HepG2 (cell line): ENCODE results near the gene CCDC57. TPM values are rescaled to one million over a fixed set of nuclear protein-coding genes. Genes with fewer than 3 reads are reported as not detected.

Experiments
- ADNP ChIP-seq: sonication (generic); formaldehyde crosslinking; IDR thresholded peaks from 2 replicates; pipeline ENCODE4 v1.4.0; 2020; ENCODE audit warnings: missing genetic modification reagents
- NFKB2 ChIP-seq: sonication (generic); formaldehyde crosslinking; IDR thresholded peaks from 2 replicates; pipeline ENCODE4 v1.4.0; 2020; ENCODE audit warnings: missing genetic modification reagents, borderline replicate concordance
- POLR2A ChIP-seq, 2 experiments: IDR thresholded peaks; 2 replicates each; pipeline ENCODE4 v1.6.1; 2011; ENCODE audit warnings: low read depth in 2 of 2, low read length in 2 of 2, mild to moderate bottlenecking in 1 of 2, moderate library complexity in 1 of 2; ENCODE audit not compliant: insufficient read depth in 1 of 2
- PTBP1 ChIP-seq: fragments of 200-400 bp; formaldehyde crosslinking; IDR thresholded peaks from 2 replicates; pipeline ENCODE4 v1.6.1; 2018; ENCODE audit warnings: low read length, low read depth; ENCODE audit not compliant: poor library complexity, severe bottlenecking
- RBFOX2 ChIP-seq: fragments of 200-400 bp; formaldehyde crosslinking; IDR thresholded peaks from 2 replicates; pipeline ENCODE4 v1.6.1; 2017; ENCODE audit warnings: low read depth, mild to moderate bottlenecking, low read length
- RBM22 ChIP-seq: fragments of 200-400 bp; formaldehyde crosslinking; optimal IDR thresholded peaks from 2 replicates; pipeline ENCODE3; 2017; ENCODE audit warnings: mild to moderate bottlenecking, low read length, moderate library complexity
- SAFB2 ChIP-seq: sonication (generic); formaldehyde crosslinking; IDR thresholded peaks from 2 replicates; pipeline ENCODE4 v1.5.1; 2020; ENCODE audit warnings: missing genetic modification reagents, low read depth, mild to moderate bottlenecking, borderline replicate concordance
- TAF15 ChIP-seq: fragments of 200-400 bp; formaldehyde crosslinking; IDR thresholded peaks from one replicate; pipeline ENCODE4 v1.6.1; 2018; ENCODE audit warnings: mild to moderate bottlenecking, low read depth, low read length; ENCODE audit not compliant: poor library complexity, severe bottlenecking
- TMF1 ChIP-seq: sonication (generic); formaldehyde crosslinking; IDR thresholded peaks from 2 replicates; pipeline ENCODE4 v1.8.1; 2022; ENCODE audit warnings: low read depth, missing genetic modification reagents
- U2AF1 ChIP-seq: fragments of 200-400 bp; formaldehyde crosslinking; optimal IDR thresholded peaks from 2 replicates; pipeline ENCODE3; 2017; ENCODE audit warnings: mild to moderate bottlenecking, low read depth, low read length
- ZBTB34 ChIP-seq: sonication (generic); formaldehyde crosslinking; IDR thresholded peaks from 2 replicates; pipeline ENCODE4 v1.8.0; 2022; ENCODE audit warnings: mild to moderate bottlenecking, missing genetic modification reagents
- ZBTB37 ChIP-seq: sonication (generic); formaldehyde crosslinking; IDR thresholded peaks from 2 replicates; pipeline ENCODE4 v1.4.0; 2020; ENCODE audit warnings: mild to moderate bottlenecking, missing genetic modification reagents
- ZBTB38 ChIP-seq: sonication (generic); formaldehyde crosslinking; IDR thresholded peaks from 2 replicates; pipeline ENCODE4 v1.5.1; 2020; ENCODE audit warnings: mild to moderate bottlenecking, missing genetic modification reagents
- ZBTB43 ChIP-seq: sonication (generic); formaldehyde crosslinking; conservative IDR thresholded peaks from 2 replicates; pipeline ENCODE4 v1.4.0; 2020; ENCODE audit warnings: missing genetic modification reagents
- ZFP37 ChIP-seq: sonication (generic); formaldehyde crosslinking; IDR thresholded peaks from 2 replicates; pipeline ENCODE4 v1.4.0; 2020; ENCODE audit warnings: missing genetic modification reagents, borderline replicate concordance
- ZNF430 ChIP-seq: sonication (generic); formaldehyde crosslinking; IDR thresholded peaks from 2 replicates; pipeline ENCODE4 v1.9.0; 2021; ENCODE audit warnings: mild to moderate bottlenecking, missing genetic modification reagents
- ZNF563 ChIP-seq: sonication (generic); formaldehyde crosslinking; IDR thresholded peaks from 2 replicates; pipeline ENCODE4 v1.8.0; 2022; ENCODE audit warnings: mild to moderate bottlenecking, moderate library complexity, missing genetic modification reagents
- ZNF720 ChIP-seq: sonication (generic); formaldehyde crosslinking; IDR thresholded peaks from 2 replicates; pipeline ENCODE4 v1.4.0; 2020; ENCODE audit warnings: missing genetic modification reagents
- ZNF83 ChIP-seq: sonication (generic); formaldehyde crosslinking; IDR thresholded peaks from 2 replicates; pipeline ENCODE4 v1.4.0; 2020; ENCODE audit warnings: missing genetic modification reagents, mild to moderate bottlenecking, borderline replicate concordance
- ZNF839 ChIP-seq: sonication (generic); formaldehyde crosslinking; IDR thresholded peaks from 2 replicates; pipeline ENCODE4 v1.4.0; 2020; ENCODE audit warnings: missing genetic modification reagents, mild to moderate bottlenecking, borderline replicate concordance
- polyA plus RNA-seq, 8 experiments: library from polyadenylated mRNA; depleted of rRNA in 3 of 8; stranded (reverse) in 7 of 8; unstranded in 1 of 8; fragments of >200 nt; fragmentation: Illumina TruSeq in 4 of 8; extraction: Trizol in 4 of 8; gene quantifications; 2 replicates each; pipeline versions ENCODE4 v1.2.1 to v1.2.3, GENCODE V29; 2011 to 2016; ENCODE audit warnings: low read depth in 4 of 8, missing spikeins in 1 of 8, mixed read lengths in 1 of 8; ENCODE audit not compliant: insufficient read depth in 1 of 8
- total RNA-seq, 5 experiments: library from RNA; depleted of rRNA; stranded (reverse); fragments of >200 nt; fragmentation: Illumina TruSeq; extraction: Trizol; gene quantifications; 2 replicates each; pipeline ENCODE4 v1.2.3, GENCODE V29; 2016; ENCODE audit warnings: low read depth in 1 of 5
- TF ChIP-seq, protein P1 (sequence below): sonication (generic); formaldehyde crosslinking; IDR thresholded peaks from 2 replicates; pipeline ENCODE4 v1.8.1; 2023; ENCODE audit warnings: missing genetic modification reagents, inconsistent platforms, borderline replicate concordance
- TF ChIP-seq, protein P2 (sequence below): IDR thresholded peaks from 2 replicates; pipeline ENCODE4 v1.6.1; 2016; ENCODE audit warnings: missing biosample characterization, missing genetic modification reagents, low read depth

Gene CCDC57
- total and polyA plus RNA-seq, 2 of the 13 experiments (the other 11 are each of a cell fraction or from before 2014, with no cell fraction given) = 59.3 to 59.9 TPM

DNA sequence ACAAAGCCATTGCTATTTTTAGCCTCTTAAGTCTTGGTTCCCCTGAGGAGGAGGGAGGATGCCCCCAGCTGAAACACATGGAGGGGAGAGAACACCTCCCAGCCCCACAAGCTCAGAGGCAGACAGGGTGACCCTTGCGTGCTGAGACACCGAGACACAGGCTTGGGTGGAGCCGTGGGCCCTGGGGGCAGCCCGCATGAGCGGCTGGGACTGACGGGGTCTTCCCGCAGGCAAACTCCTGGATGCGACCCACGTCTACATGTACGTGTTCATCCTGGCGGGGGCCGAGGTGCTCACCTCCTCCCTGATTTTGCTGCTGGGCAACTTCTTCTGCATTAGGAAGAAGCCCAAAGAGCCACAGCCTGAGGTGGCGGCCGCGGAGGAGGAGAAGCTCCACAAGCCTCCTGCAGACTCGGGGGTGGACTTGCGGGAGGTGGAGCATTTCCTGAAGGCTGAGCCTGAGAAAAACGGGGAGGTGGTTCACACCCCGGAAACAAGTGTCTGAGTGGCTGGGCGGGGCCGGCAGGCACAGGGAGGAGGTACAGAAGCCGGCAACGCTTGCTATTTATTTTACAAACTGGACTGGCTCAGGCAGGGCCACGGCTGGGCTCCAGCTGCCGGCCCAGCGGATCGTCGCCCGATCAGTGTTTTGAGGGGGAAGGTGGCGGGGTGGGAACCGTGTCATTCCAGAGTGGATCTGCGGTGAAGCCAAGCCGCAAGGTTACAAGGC, 26.0 kb upstream of the CCDC57 start (continued):
- 0 out of 2 replicates have a peak, but pooled peaks have one; percentile 36 for TF ChIP-seq ZBTB34 (CRISPR knock-in tag)
- 0 out of 2 replicates have a peak, but pooled peaks have one; percentile 35 for TF ChIP-seq ZNF720 (CRISPR knock-in tag)
- TF ChIP-seq, protein P1, sequence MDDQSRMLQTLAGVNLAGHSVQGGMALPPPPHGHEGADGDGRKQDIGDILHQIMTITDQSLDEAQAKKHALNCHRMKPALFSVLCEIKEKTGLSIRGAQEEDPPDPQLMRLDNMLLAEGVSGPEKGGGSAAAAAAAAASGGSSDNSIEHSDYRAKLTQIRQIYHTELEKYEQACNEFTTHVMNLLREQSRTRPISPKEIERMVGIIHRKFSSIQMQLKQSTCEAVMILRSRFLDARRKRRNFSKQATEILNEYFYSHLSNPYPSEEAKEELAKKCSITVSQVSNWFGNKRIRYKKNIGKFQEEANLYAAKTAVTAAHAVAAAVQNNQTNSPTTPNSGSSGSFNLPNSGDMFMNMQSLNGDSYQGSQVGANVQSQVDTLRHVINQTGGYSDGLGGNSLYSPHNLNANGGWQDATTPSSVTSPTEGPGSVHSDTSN = no peak
- TF ChIP-seq ZNF430 (CRISPR knock-in tag) = no peak
- TF ChIP-seq SAFB2 = 0 out of 2 replicates have a peak, but pooled peaks have one; percentile 23
- TF ChIP-seq RBFOX2 = peak; percentile 57; the same call in 1 of the 2 replicates
- 0 out of 2 replicates have a peak, but pooled peaks have one; percentile 10 for TF ChIP-seq ZNF563 (CRISPR knock-in tag)
- 0 out of 2 replicates have a peak, but pooled peaks have one; percentile 5 for TF ChIP-seq ZFP37 (CRISPR knock-in tag)
- 0 out of 2 replicates have a peak, but pooled peaks have one; percentile 43 for TF ChIP-seq ZNF839 (CRISPR knock-in tag)
- TF ChIP-seq TAF15 = peak; percentile 11
- 0 out of 2 replicates have a peak, but pooled peaks have one; percentile 25 for TF ChIP-seq ZBTB37 (CRISPR knock-in tag)
- TF ChIP-seq, protein P2, sequence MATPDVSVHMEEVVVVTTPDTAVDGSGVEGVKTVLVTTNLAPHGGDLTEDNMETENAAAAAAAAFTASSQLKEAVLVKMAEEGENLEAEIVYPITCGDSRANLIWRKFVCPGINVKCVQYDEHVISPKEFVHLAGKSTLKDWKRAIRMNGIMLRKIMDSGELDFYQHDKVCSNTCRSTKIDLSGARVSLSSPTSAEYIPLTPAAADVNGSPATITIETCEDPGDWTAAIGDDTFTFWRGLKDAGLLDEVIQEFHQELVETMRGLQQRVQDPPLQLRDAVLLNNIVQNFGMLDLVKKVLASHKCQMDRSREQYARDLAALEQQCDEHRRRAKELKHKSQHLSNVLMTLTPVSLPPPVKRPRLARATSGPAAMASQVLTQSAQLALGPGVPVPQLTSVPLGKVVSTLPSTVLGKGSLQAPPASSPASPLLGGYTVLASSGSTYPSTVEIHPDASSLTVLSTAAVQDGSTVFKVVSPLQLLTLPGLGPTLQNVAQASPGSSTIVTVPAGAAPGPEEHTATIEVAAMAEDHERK (CRISPR knock-in tag) = no peak
- TF ChIP-seq POLR2A (IDR thresholded peaks at IDR 0.05; ENCODE audit: insufficient read depth in 1 of 2, low read depth in 2 of 2, low read length in 2 of 2) = 0 out of 4 replicates have a peak, but pooled peaks of 1 of the 2 experiments have one; percentile 26
- 0 out of 2 replicates have a peak, but pooled peaks have one; percentile 5 for TF ChIP-seq ZNF83
- no peak for TF ChIP-seq NFKB2 (CRISPR knock-in tag)
- TF ChIP-seq ADNP (CRISPR knock-in tag) = no peak
- 0 out of 2 replicates have a peak, but pooled peaks have one; percentile 5 for TF ChIP-seq TMF1 (CRISPR knock-in tag)
- peak; percentile 27 for TF ChIP-seq U2AF1
- peak; percentile 56 for TF ChIP-seq PTBP1
- TF ChIP-seq RBM22 = peak; percentile 90
- TF ChIP-seq ZBTB38 (CRISPR knock-in tag) = peak; percentile 98
- TF ChIP-seq ZBTB43 = no peak
